HepG2 (cell line): Measurements from ENCODE around the gene TAPBP. TPM values are rescaled to one million over a fixed set of nuclear protein-coding genes. Genes with fewer than 3 reads are reported as not detected.
A peak's percentile ranks its signal among the peaks of the same experiment; 100 is the strongest.

Experiments
- AGO2 ChIP-seq: fragments of 200-400 bp; formaldehyde crosslinking; optimal IDR thresholded peaks from 2 replicates; pipeline ENCODE3; 2017; ENCODE audit warnings: mild to moderate bottlenecking, low read depth, low read length, moderate library complexity
- AHDC1 ChIP-seq: sonication (generic); formaldehyde crosslinking; IDR thresholded peaks from 2 replicates; pipeline ENCODE4 v1.5.1; 2020; ENCODE audit warnings: mild to moderate bottlenecking, missing genetic modification reagents, borderline replicate concordance
- ARID3A ChIP-seq: IDR thresholded peaks from 2 replicates; pipeline ENCODE4 v1.6.1; 2012; ENCODE audit warnings: low read depth, low read length, improper control_type of control experiment
- ATF1 ChIP-seq: IDR thresholded peaks from 2 replicates; pipeline ENCODE4 v1.6.1; 2016; ENCODE audit warnings: mild to moderate bottlenecking, control low read depth
- HMG20A ChIP-seq: IDR thresholded peaks from 2 replicates; pipeline ENCODE4 v1.6.1; 2016; ENCODE audit warnings: borderline replicate concordance
- KDM5A ChIP-seq: fragments of 200-600 bp; sonication (generic); IDR thresholded peaks from 2 replicates; pipeline ENCODE4 v1.7.0; 2018; ENCODE audit warnings: antibody characterized with exemption, mild to moderate bottlenecking, low read length, borderline replicate concordance
- NPAS2 ChIP-seq: sonication (generic); formaldehyde crosslinking; IDR thresholded peaks from 2 replicates; pipeline ENCODE4 v1.8.0; 2022; ENCODE audit warnings: mild to moderate bottlenecking, missing genetic modification reagents, borderline replicate concordance
- SAP130 ChIP-seq: IDR thresholded peaks from 2 replicates; pipeline ENCODE4 v1.6.1; 2016; ENCODE audit warnings: low read depth
- ZNF121 ChIP-seq: sonication (generic); formaldehyde crosslinking; IDR thresholded peaks from 2 replicates; pipeline ENCODE4 v1.5.0; 2020; ENCODE audit warnings: mild to moderate bottlenecking, missing genetic modification reagents
- ZNF263 ChIP-seq: sonication (generic); formaldehyde crosslinking; IDR thresholded peaks from 2 replicates; pipeline ENCODE4 v1.4.0; 2020; ENCODE audit warnings: missing genetic modification reagents
- ZNF572 ChIP-seq: sonication (generic); formaldehyde crosslinking; IDR thresholded peaks from 2 replicates; pipeline ENCODE4 v1.5.1; 2020; ENCODE audit warnings: mild to moderate bottlenecking, missing genetic modification reagents
- ZNF574 ChIP-seq: sonication (generic); formaldehyde crosslinking; IDR thresholded peaks from 2 replicates; pipeline ENCODE4 v1.4.0; 2020; ENCODE audit warnings: missing genetic modification reagents
- ZNF672 ChIP-seq: sonication (generic); formaldehyde crosslinking; IDR thresholded peaks from 2 replicates; pipeline ENCODE4 v1.8.1; 2022; ENCODE audit warnings: missing genetic modification reagents
- ZNF740 ChIP-seq: sonication (generic); formaldehyde crosslinking; IDR thresholded peaks from 2 replicates; pipeline ENCODE4 v1.4.0; 2020; ENCODE audit warnings: missing genetic modification reagents
- ZNF768 ChIP-seq: sonication (generic); formaldehyde crosslinking; IDR thresholded peaks from 2 replicates; pipeline ENCODE4 v1.4.0; 2020; ENCODE audit warnings: missing genetic modification reagents
- polyA plus RNA-seq, 8 experiments: library from polyadenylated mRNA; depleted of rRNA in 3 of 8; stranded (reverse) in 7 of 8; unstranded in 1 of 8; fragments of >200 nt; fragmentation: Illumina TruSeq in 4 of 8; extraction: Trizol in 4 of 8; gene quantifications; 2 replicates each; pipeline versions ENCODE4 v1.2.1 to v1.2.3, GENCODE V29; 2011 to 2016; ENCODE audit warnings: low read depth in 4 of 8, missing spikeins in 1 of 8, mixed read lengths in 1 of 8; ENCODE audit not compliant: insufficient read depth in 1 of 8
- total RNA-seq, 5 experiments: library from RNA; depleted of rRNA; stranded (reverse); fragments of >200 nt; fragmentation: Illumina TruSeq; extraction: Trizol; gene quantifications; 2 replicates each; pipeline ENCODE4 v1.2.3, GENCODE V29; 2016; ENCODE audit warnings: low read depth in 1 of 5

The TAPBP gene
- total and polyA plus RNA-seq, 2 of the 13 experiments (the other 11 are each of a cell fraction or from before 2014, with no cell fraction given), result 27.4 to 32.3 TPM

GRCh38 chr6:33318426-33319073 lies 4.7 kb upstream of the TAPBP start (continued):
- peak; percentile 17; the same call in 1 of the 2 replicates for TF ChIP-seq AHDC1 (CRISPR knock-in tag)
- TF ChIP-seq ARID3A, result no peak
- no peak for TF ChIP-seq SAP130 (CRISPR knock-in tag)
- no peak for TF ChIP-seq ZNF574 (CRISPR knock-in tag)
- no peak for TF ChIP-seq AGO2
- TF ChIP-seq ZNF263 (CRISPR knock-in tag), result no peak
- 0 out of 2 replicates have a peak, but pooled peaks have one; percentile 68 for TF ChIP-seq ZNF572
- peak; percentile 86 for TF ChIP-seq ZNF121 (CRISPR knock-in tag)
- TF ChIP-seq KDM5A, result peak; percentile 0; the same call in 1 of the 2 replicates
- no peak for TF ChIP-seq ZNF740 (CRISPR knock-in tag)
- TF ChIP-seq ATF1 (CRISPR knock-in tag), result peak; percentile 5; the same call in 1 of the 2 replicates
- no peak for TF ChIP-seq HMG20A (CRISPR knock-in tag)
- TF ChIP-seq ZNF768, result no peak
- TF ChIP-seq NPAS2 (CRISPR knock-in tag), result no peak
- no peak for TF ChIP-seq ZNF672 (CRISPR knock-in tag)
